Ecto neural progenitor cell (in vitro differentiated cells): Measurements from ENCODE around the gene ALOXE3.

Experiments used
- DNase-seq: peaks from one replicate; pipeline ENCODE4 v3.0.0-alpha.2; 2018; ENCODE audit warnings: low spot score

The ALOXE3 gene

GRCh38 chr17:8141741-8142140 lies 23.4 kb upstream of the ALOXE3 start:
- DNase-seq = no peak

GRCh38 chr17:8141045-8141444 lies 22.7 kb upstream of the ALOXE3 start:
- no peak for DNase-seq

GRCh38 chr17:8140065-8141029 lies 22.0 kb upstream of the ALOXE3 start:
- DNase-seq = no peak

- peak; percentile 100 for DNase-seq
These were observed 20.5 kb upstream of the ALOXE3 start for GRCh38 chr17:8138672-8139371.

- DNase-seq = no peak
These were observed 20.0 kb upstream of the ALOXE3 start for GRCh38 chr17:8138374-8138671.

- no peak for DNase-seq
These were observed 19.5 kb upstream of the ALOXE3 start for GRCh38 chr17:8137645-8138373.

- DNase-seq = no peak
These were observed 15.6 kb upstream of the ALOXE3 start for GRCh38 chr17:8133941-8134340.

GRCh38 chr17:8133399-8133798 lies 15.1 kb upstream of the ALOXE3 start:
- peak; percentile 71 for DNase-seq

- no peak for DNase-seq
These were observed 13.6 kb upstream of the ALOXE3 start for GRCh38 chr17:8131844-8132441.

- DNase-seq = no peak
These were observed 9.9 kb upstream of the ALOXE3 start for GRCh38 chr17:8128125-8128784.

- DNase-seq = peak; percentile 86
These were observed 8.3 kb upstream of the ALOXE3 start for GRCh38 chr17:8126491-8127066.

- peak; percentile 84 for DNase-seq
These were observed 7.7 kb upstream of the ALOXE3 start for GRCh38 chr17:8125947-8126490.

GRCh38 chr17:8125154-8125946 lies 7.0 kb upstream of the ALOXE3 start:
- peak; percentile 98 for DNase-seq

- DNase-seq = peak; percentile 71
These were observed 6.2 kb upstream of the ALOXE3 start for GRCh38 chr17:8124350-8125153.

GRCh38 chr17:8123695-8124349 lies 5.5 kb upstream of the ALOXE3 start, which contains the start of gene HES7:
Gene HES7 (minus strand): TSS chr17:8124106. CDS start chr17:8124084, 22 bp downstream.
- no peak for DNase-seq

GRCh38 chr17:8122924-8123694 lies 4.8 kb upstream of the ALOXE3 start:
- peak; percentile 80 for DNase-seq

- peak; percentile 69 for DNase-seq
These were observed 4.2 kb upstream of the ALOXE3 start for GRCh38 chr17:8122422-8122923.
